ENCODE data around the gene CENPE.

Gene CENPE

GRCh38 chr4:103067841-103068547 is 130.1 kb downstream of the CENPE start:
- H3K4me3 ChIP-seq (ENCODE audit: low read depth, low read length) = no peak overlapping the region
- no peak for DNase-seq (ENCODE audit: low read depth)
- no peak for TF ChIP-seq CTCF (IDR thresholded peaks at IDR 0.05; ENCODE audit: insufficient read depth, low read depth, low read length, missing control alignments)

GRCh38 chr4:103060453-103061148 is 137.5 kb downstream of the CENPE start:
- no peak for DNase-seq (ENCODE audit: low read depth)
- no peak for TF ChIP-seq CTCF (IDR thresholded peaks at IDR 0.05; ENCODE audit: insufficient read depth, low read depth, low read length, missing control alignments)
- H3K4me3 ChIP-seq (ENCODE audit: low read depth, low read length) = no peak overlapping the region

All from GM12865 (cell line).